Adrenal gland (tissue), 12 donors: ENCODE data around the gene SRP72. TPM values are rescaled to one million over a fixed set of nuclear protein-coding genes. Genes with fewer than 3 reads are reported as not detected.
"Not testable (repeated sequence)": the region's sequence is repeated elsewhere in the genome, so short reads cannot be mapped to it uniquely, and the experiment has no call there.

ENCODE experiments used
- DNase-seq, 7 donors: peaks; one replicate each; pipeline ENCODE4 v3.0.0-alpha.2; 2019 to 2020
- H3K27ac ChIP-seq, 5 donors: fragments of 200-600 bp; sonication (generic) in 4 of 5; 1 replicate in 3 of 5; 2 replicates in 2 of 5; pipeline versions ENCODE4 v1.5.1 to v1.8.0; 2016 to 2020; ENCODE audit warnings: mild to moderate bottlenecking in 1 of 5
- H3K27me3 ChIP-seq: fragments of 200-600 bp; 2 replicates; pipeline ENCODE4 v1.8.0; 2021
- H3K36me3 ChIP-seq, 2 donors: fragments of 200-600 bp; replicated peaks in 1 of 2; 1 replicate in 1 of 2; 2 replicates in 1 of 2; pipeline versions ENCODE4 v1.5.1 to v1.8.0; 2018 to 2022
- H3K4me1 ChIP-seq, 2 donors: fragments of 200-600 bp; replicated peaks in 1 of 2; 1 replicate in 1 of 2; 2 replicates in 1 of 2; pipeline versions ENCODE4 v1.5.1 to v1.8.0; 2018 to 2021
- H3K4me3 ChIP-seq, 4 donors: fragments of 200-600 bp; sonication (generic) in 3 of 4; one replicate each; pipeline ENCODE4 v1.5.1; 2016 to 2018
- H3K9me3 ChIP-seq, 3 donors: fragments of 200-600 bp; sonication (generic) in 1 of 3; replicated peaks in 1 of 3; 1 replicate in 2 of 3; 2 replicates in 1 of 3; pipeline versions ENCODE4 v1.5.1 to v1.8.0; 2016 to 2021
- POLR2A ChIP-seq, 2 donors: fragments of 450-650 bp; IDR thresholded peaks; one replicate each; pipeline ENCODE4 v1.6.1; 2017; ENCODE audit warnings: antibody characterized with exemption in 2 of 2, mild to moderate bottlenecking in 2 of 2, moderate library complexity in 1 of 2
- WGBS, 4 donors: extraction: QIAGEN DNeasy Blood & Tissue Kit in 2 of 4; methylation state at CpG; one replicate each; pipeline versions ENCODE4 v1.1.5 to v1.1.7; 2013 to 2017; 5-methylcytosine and 5-hydroxymethylcytosine counted together
- intact Hi-C, 2 donors: fragments of 100-400 bp; cut with DNase I; formaldehyde crosslinking; loops; one replicate each; pipeline versions ENCODE4 v1.14.1 to v1.15.0; 2022 to 2023
- polyA plus RNA-seq, 3 donors: library from polyadenylated mRNA; stranded (reverse); fragments of 200-250 nt in 2 of 3; fragments of 350-450 nt in 1 of 3; fragmentation: Illumina TruSeq in 1 of 3; extraction: RNeasy Lipid Tissue Mini Kit (QIAGEN cat#74804) in 1 of 3; gene quantifications; one replicate each; pipeline ENCODE4 v1.2.3, GENCODE V29; 2013 to 2014
- total RNA-seq, 9 donors: library from RNA; depleted of rRNA in 4 of 9; stranded (reverse); fragments of >200 nt in 4 of 9; fragments of 120-200 nt in 1 of 9; fragmentation: NEBNext Ultra II Directional in 1 of 9; extraction: Animal tissue kit (Norgen Biotek cat#: 25700) in 1 of 9; gene quantifications; one replicate each; pipeline versions ENCODE4 v1.1.0 to v1.2.4, GENCODE V29; 2013 to 2023
- TF ChIP-seq, protein P1 (sequence below), 6 experiments: fragments of 450-650 bp in 4 of 6; fragments of 200-600 bp in 2 of 6; sonication (generic) in 1 of 6; IDR thresholded peaks; 1 replicate in 5 of 6; 2 replicates in 1 of 6; pipeline versions ENCODE4 v1.5.1 to v1.8.0; 2016 to 2021; ENCODE audit warnings: antibody characterized with exemption in 6 of 6, mild to moderate bottlenecking in 2 of 6, moderate library complexity in 1 of 6
- donor health status: healthy with polysubstance abuse.
- donor health status: Bipolar disorder and iron deficiency.
- donor health status: DM: yes; HTN: yes; CAD: no.
- donor health status: DM: no; HTN: no; CAD: no.
- donor health status: DM: no; HTN: no; CAD: no.
- donor health status: DM: yes; HTN: yes; CAD: no.

Gene SRP72
- total and polyA plus RNA-seq, 12 donors = 28.0 to 207 (median 66.5) TPM

GRCh38 chr4:56448301-56448700 lies 19.1 kb upstream of the SRP72 start:
- TF ChIP-seq POLR2A (IDR thresholded peaks at IDR 0.05) = no peak
- TF ChIP-seq, protein P1, sequence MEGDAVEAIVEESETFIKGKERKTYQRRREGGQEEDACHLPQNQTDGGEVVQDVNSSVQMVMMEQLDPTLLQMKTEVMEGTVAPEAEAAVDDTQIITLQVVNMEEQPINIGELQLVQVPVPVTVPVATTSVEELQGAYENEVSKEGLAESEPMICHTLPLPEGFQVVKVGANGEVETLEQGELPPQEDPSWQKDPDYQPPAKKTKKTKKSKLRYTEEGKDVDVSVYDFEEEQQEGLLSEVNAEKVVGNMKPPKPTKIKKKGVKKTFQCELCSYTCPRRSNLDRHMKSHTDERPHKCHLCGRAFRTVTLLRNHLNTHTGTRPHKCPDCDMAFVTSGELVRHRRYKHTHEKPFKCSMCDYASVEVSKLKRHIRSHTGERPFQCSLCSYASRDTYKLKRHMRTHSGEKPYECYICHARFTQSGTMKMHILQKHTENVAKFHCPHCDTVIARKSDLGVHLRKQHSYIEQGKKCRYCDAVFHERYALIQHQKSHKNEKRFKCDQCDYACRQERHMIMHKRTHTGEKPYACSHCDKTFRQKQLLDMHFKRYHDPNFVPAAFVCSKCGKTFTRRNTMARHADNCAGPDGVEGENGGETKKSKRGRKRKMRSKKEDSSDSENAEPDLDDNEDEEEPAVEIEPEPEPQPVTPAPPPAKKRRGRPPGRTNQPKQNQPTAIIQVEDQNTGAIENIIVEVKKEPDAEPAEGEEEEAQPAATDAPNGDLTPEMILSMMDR (IDR thresholded peaks at IDR 0.05) = no peak
- no peak for DNase-seq
- no peaks in the 10 kb centered on the region for H3K9me3 ChIP-seq
- H3K27me3 ChIP-seq = no peaks in the 10 kb centered on the region
- no peaks in the 10 kb centered on the region for H3K4me1 ChIP-seq
- intact Hi-C loops = no loop called here
- H3K27ac ChIP-seq = no peak overlapping the region
- no peak overlapping the region for H3K4me3 ChIP-seq
- peaks cover 0 to 41% of the 10 kb centered on the region in 2 donors for H3K36me3 ChIP-seq

- intact Hi-C loops, H3K27ac ChIP-seq, DNase-seq, H3K9me3 ChIP-seq, H3K27me3 ChIP-seq, H3K4me1 ChIP-seq, H3K4me3 ChIP-seq: not testable (repeated sequence)
- H3K36me3 ChIP-seq = peaks cover 0 to 46% of the 10 kb centered on the region in 2 donors
- WGBS, 4 donors = 94 to 98% (median 97%) methylated on average over 4 of the region's 4 CpGs
These were observed 17.9 kb upstream of the SRP72 start for GRCh38 chr4:56449475-56449874.

GRCh38 chr4:56450342-56450741 lies 17.1 kb upstream of the SRP72 start:
- 87 to 98% (median 93%) methylated on average over 1 of the region's 1 CpG for WGBS, 4 donors
- Histone ChIP-seq H3K9me3 (no peaks in the 10 kb centered on the region), H3K4me1 (no peaks in the 10 kb centered on the region), H3K36me3 (peaks cover 0 to 47% of the 10 kb centered on the region in 2 donors), H3K27ac (no peak overlapping the region), H3K27me3 (no peaks in the 10 kb centered on the region), H3K4me3 (no peak overlapping the region)
- intact Hi-C loops = no loop called here
- TF ChIP-seq POLR2A (IDR thresholded peaks at IDR 0.05) = no peak
- TF ChIP-seq, protein P1 (IDR thresholded peaks at IDR 0.05) = no peak
- no peak for DNase-seq

DNA sequence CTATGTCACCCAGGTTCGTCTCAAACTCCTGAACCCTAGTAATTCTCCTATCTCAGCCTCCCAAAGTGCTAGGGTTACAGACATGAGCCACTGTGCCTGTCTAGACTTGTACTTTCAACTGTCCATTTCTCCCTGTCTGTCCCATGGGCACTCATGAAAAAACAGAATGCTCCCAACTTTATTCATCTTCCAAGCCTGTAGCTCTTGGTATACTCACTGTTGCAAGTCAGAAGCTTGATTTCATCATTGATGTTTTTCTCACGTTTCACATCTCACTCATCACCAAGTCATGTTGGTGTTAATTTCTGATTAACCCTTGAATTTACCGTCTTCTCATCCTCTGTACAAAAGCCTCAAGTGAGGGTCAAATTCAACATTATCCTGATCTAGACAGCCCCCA lies 7.3 kb upstream of the SRP72 start:
- peaks cover 0 to 32% of the 10 kb centered on the region in 2 donors for H3K36me3 ChIP-seq
- no peak overlapping the region for H3K4me3 ChIP-seq

GRCh38 chr4:56462157-56462556 lies 5.3 kb upstream of the SRP72 start:
- H3K4me3 ChIP-seq = no peak overlapping the region
- H3K9me3 ChIP-seq = no peaks in the 10 kb centered on the region
- TF ChIP-seq POLR2A (IDR thresholded peaks at IDR 0.05) = no peak
- TF ChIP-seq, protein P1 (IDR thresholded peaks at IDR 0.05) = no peak
- intact Hi-C loops = no loop called here
- H3K27ac ChIP-seq = no peak overlapping the region
- H3K4me1 ChIP-seq = peaks cover 11 to 13% of the 10 kb centered on the region in 2 donors
- H3K36me3 ChIP-seq = peaks cover 0 to 29% of the 10 kb centered on the region in 2 donors
- H3K27me3 ChIP-seq = no peaks in the 10 kb centered on the region
- no peak for DNase-seq

More for the DNA sequence above, 7.3 kb upstream of the SRP72 start:
- 81 to 90% (median 84%) methylated on average over 3 of the region's 3 CpGs for WGBS, 4 donors
- Histone ChIP-seq H3K27ac (no peak overlapping the region), H3K9me3 (no peaks in the 10 kb centered on the region), H3K27me3 (no peaks in the 10 kb centered on the region), H3K4me1 (peaks cover 0 to 2% of the 10 kb centered on the region in 2 donors)
- DNase-seq = no peak
- intact Hi-C loops = no loop called here
- TF ChIP-seq, protein P1 (IDR thresholded peaks at IDR 0.05) = no peak
- no peak for TF ChIP-seq POLR2A (IDR thresholded peaks at IDR 0.05)
